K562 (cell line): ENCODE measurements around the gene SUGP1. TPM values are rescaled to one million over a fixed set of nuclear protein-coding genes. Genes with fewer than 3 reads are reported as not detected.
A peak's percentile ranks its signal among the peaks of the same experiment; 100 is the strongest.

Source experiments
- AFF1 ChIP-seq, 2 experiments: fragments of 450-650 bp; IDR thresholded peaks; 2 replicates each; pipeline ENCODE4 v1.6.1; 2018; ENCODE audit warnings: mild to moderate bottlenecking in 2 of 2, low read depth in 1 of 2; ENCODE audit not compliant: partially characterized antibody in 2 of 2
- ATF1 ChIP-seq, 2 experiments: fragments of 450-650 bp in 1 of 2; IDR thresholded peaks; 2 replicates each; pipeline ENCODE4 v1.6.1; 2016; ENCODE audit warnings: missing compliant biosample characterization in 1 of 2, missing genetic modification characterization in 1 of 2
- CAMTA2 ChIP-seq: fragments of 250-450 bp; sonication (Bioruptor Pico); conservative IDR thresholded peaks from 2 replicates; pipeline ENCODE4 v1.5.1; 2022
- CREBBP ChIP-seq: IDR thresholded peaks from one replicate; pipeline ENCODE4 v1.6.1; 2012; ENCODE audit warnings: low read depth, mild to moderate bottlenecking, control low read depth, inconsistent platforms, low read length
- DMBX1 ChIP-seq: fragments of 250-450 bp; sonication (Bioruptor Pico); IDR thresholded peaks from 2 replicates; pipeline ENCODE4 v1.8.0; 2022; ENCODE audit warnings: inconsistent platforms, mild to moderate bottlenecking, moderate library complexity, borderline replicate concordance
- EP300 ChIP-seq: IDR thresholded peaks from 2 replicates; pipeline ENCODE4 v1.6.1; 2012; ENCODE audit warnings: low read length, improper control_type of control experiment
- NRF1 ChIP-seq, 2 experiments: fragments of 450-650 bp; IDR thresholded peaks in 1 of 2; conservative IDR thresholded peaks in 1 of 2; 2 replicates each; pipeline ENCODE4 v1.6.1; 2014; ENCODE audit warnings: mild to moderate bottlenecking in 2 of 2
- POLR3G ChIP-seq: IDR thresholded peaks from 2 replicates; pipeline ENCODE4 v1.6.1; 2011; ENCODE audit not compliant: insufficient read length, insufficient replicate concordance; ENCODE audit errors: extremely low read depth
- PRPF4 ChIP-seq: fragments of 200-400 bp; formaldehyde crosslinking; IDR thresholded peaks from one replicate; pipeline ENCODE4 v1.6.1; 2017; ENCODE audit warnings: low read length, low read depth, mild to moderate bottlenecking; ENCODE audit not compliant: insufficient read depth, poor library complexity, severe bottlenecking
- PTRF ChIP-seq: fragments of 450-650 bp; IDR thresholded peaks from 2 replicates; pipeline ENCODE4 v1.6.1; 2016; ENCODE audit warnings: mild to moderate bottlenecking, missing genetic modification characterization, missing compliant biosample characterization
- SMARCB1 ChIP-seq: IDR thresholded peaks from 2 replicates; pipeline ENCODE4 v1.6.1; 2011; ENCODE audit warnings: improper control_type of control experiment, low read depth; ENCODE audit not compliant: insufficient read length
- ZBTB9 ChIP-seq: fragments of 450-650 bp; formaldehyde crosslinking; IDR thresholded peaks from 2 replicates; pipeline ENCODE4 v1.4.0; 2020; ENCODE audit warnings: mild to moderate bottlenecking, moderate library complexity
- ZFP30 ChIP-seq: fragments of 250-450 bp; sonication (Bioruptor Pico); IDR thresholded peaks from 2 replicates; pipeline ENCODE4 v1.8.0; 2022; ENCODE audit warnings: moderate library complexity, mild to moderate bottlenecking, inconsistent platforms, borderline replicate concordance
- ZKSCAN1 ChIP-seq: fragments of 150-350 bp; IDR thresholded peaks from 2 replicates; pipeline ENCODE4 v1.6.1; 2016; ENCODE audit warnings: low read depth, low read length
- ZNF347 ChIP-seq: fragments of 450-650 bp; formaldehyde crosslinking; IDR thresholded peaks from 2 replicates; pipeline ENCODE4 v1.4.0; 2020; ENCODE audit warnings: low read depth, mild to moderate bottlenecking, moderate library complexity
- ZNF445 ChIP-seq: fragments of 250-450 bp; sonication (Bioruptor Pico); IDR thresholded peaks from 2 replicates; pipeline ENCODE4 v1.4.0; 2020; ENCODE audit warnings: low read depth, mild to moderate bottlenecking, moderate library complexity
- ZNF512 ChIP-seq: IDR thresholded peaks from 2 replicates; pipeline ENCODE4 v1.6.1; 2016; ENCODE audit warnings: missing genetic modification characterization, missing compliant biosample characterization
- ZNF584 ChIP-seq: fragments of 200-800 bp; sonication (Bioruptor generic); IDR thresholded peaks from 2 replicates; pipeline ENCODE4 v1.6.1; 2016; ENCODE audit warnings: low read depth, mild to moderate bottlenecking, missing genetic modification characterization, missing compliant biosample characterization
- polyA plus RNA-seq, 8 experiments: library from polyadenylated mRNA; depleted of rRNA in 4 of 8; stranded (reverse) in 5 of 8; unstranded in 3 of 8; fragments of >200 nt; fragmentation: Nextera tagmentation in 2 of 8; fragmentation: Illumina TruSeq in 1 of 8; extraction: Ambion mirVana in 2 of 8; extraction: Trizol in 1 of 8; gene quantifications; 2 replicates each; pipeline versions ENCODE4 v1.2.1 to v1.2.3, GENCODE V29; 2011 to 2014; ENCODE audit warnings: inconsistent platforms in 1 of 8, missing spikeins in 1 of 8
- total RNA-seq, 7 experiments: library from RNA; depleted of rRNA in 6 of 7; stranded (reverse); fragments of >200 nt in 6 of 7; fragmentation: Illumina TruSeq in 2 of 7; extraction: Trizol in 2 of 7; gene quantifications; 2 replicates each; pipeline versions ENCODE4 v1.2.1 to v1.2.3, GENCODE V29; 2011 to 2021; ENCODE audit warnings: low replicate concordance in 1 of 7

Gene SUGP1
- total and polyA plus RNA-seq, 9 of the 15 experiments (the other 6 are each of a cell fraction or from before 2014, with no cell fraction given) = 1.0 to 53.3 (median 32.4) TPM

- no peak for TF ChIP-seq PRPF4
- no peak for TF ChIP-seq ZKSCAN1
- no peak for TF ChIP-seq ZNF584 (CRISPR knock-in tag)
- TF ChIP-seq ZNF445 (CRISPR knock-in tag) = peak; percentile 85
- TF ChIP-seq CAMTA2 (CRISPR knock-in tag) = no peak
- no peak for TF ChIP-seq ZNF347 (CRISPR knock-in tag)
- no peak for TF ChIP-seq ATF1 (CRISPR knock-in tag; IDR thresholded peaks at IDR 0.05)
- no peak for TF ChIP-seq ATF1 (tag; IDR thresholded peaks at IDR 0.05)
- TF ChIP-seq ZBTB9 = no peak
- TF ChIP-seq SMARCB1 = no peak
- TF ChIP-seq AFF1 (IDR thresholded peaks at IDR 0.05; ENCODE audit: low read depth in 1 of 2, partially characterized antibody in 2 of 2) = no peak
- no peak for TF ChIP-seq PTRF
- TF ChIP-seq NRF1 (conservative IDR thresholded peaks at IDR 0.05 in 1 of 2, IDR thresholded peaks at IDR 0.05 in 1 of 2) = no peak
- TF ChIP-seq DMBX1 (CRISPR knock-in tag) = no peak
- TF ChIP-seq ZFP30 (CRISPR knock-in tag) = no peak
- TF ChIP-seq POLR3G = no peak
- TF ChIP-seq EP300 = no peak
- TF ChIP-seq CREBBP = no peak
- TF ChIP-seq ZNF512 (tag) = no peak
Measured at GRCh38 chr19:19292607-19293006, 27.7 kb downstream of the SUGP1 start (continued).
